HG02678 (cell line): ENCODE data around the gene MINDY2.

ENCODE experiments used
- ATAC-seq: cut with Tn5 transposase; IDR thresholded peaks from one replicate; pipeline ENCODE4 v1.9.1; 2021; ENCODE audit warnings: mild to moderate bottlenecking, moderate library complexity; ENCODE audit not compliant: unreplicated experiment

Gene MINDY2

GRCh38 chr15:58770857-58771620 lies at the start of gene MINDY2:
MINDY2 (plus strand) TSS chr15:58771302; CDS start chr15:58771396, 94 bp downstream.
- peak; percentile 94 for ATAC-seq

- peak; percentile 77 for ATAC-seq
Measured at GRCh38 chr15:58724466-58724865, 46.6 kb upstream of the MINDY2 start.

DNA sequence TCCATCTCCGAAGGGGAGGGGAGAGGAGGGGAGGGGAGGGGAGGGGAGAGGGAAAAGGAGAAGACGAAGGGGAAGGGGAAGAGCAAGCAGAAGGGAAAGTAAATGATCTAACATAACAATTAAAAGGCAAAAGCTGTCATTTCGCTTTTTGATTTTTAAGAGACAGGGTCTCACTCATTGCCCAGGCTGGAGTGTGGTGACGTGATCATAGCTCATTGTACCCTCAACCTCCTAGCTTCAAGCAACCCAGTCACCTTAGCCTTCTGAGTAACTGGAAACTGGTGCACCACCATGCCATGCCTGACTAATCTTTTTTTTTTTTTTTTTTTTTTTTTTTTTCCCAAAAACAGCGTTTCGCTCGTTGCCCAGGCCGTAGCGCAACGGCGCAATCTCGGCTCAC lies 44.2 kb upstream of the MINDY2 start:
- no peak for ATAC-seq

DNA sequence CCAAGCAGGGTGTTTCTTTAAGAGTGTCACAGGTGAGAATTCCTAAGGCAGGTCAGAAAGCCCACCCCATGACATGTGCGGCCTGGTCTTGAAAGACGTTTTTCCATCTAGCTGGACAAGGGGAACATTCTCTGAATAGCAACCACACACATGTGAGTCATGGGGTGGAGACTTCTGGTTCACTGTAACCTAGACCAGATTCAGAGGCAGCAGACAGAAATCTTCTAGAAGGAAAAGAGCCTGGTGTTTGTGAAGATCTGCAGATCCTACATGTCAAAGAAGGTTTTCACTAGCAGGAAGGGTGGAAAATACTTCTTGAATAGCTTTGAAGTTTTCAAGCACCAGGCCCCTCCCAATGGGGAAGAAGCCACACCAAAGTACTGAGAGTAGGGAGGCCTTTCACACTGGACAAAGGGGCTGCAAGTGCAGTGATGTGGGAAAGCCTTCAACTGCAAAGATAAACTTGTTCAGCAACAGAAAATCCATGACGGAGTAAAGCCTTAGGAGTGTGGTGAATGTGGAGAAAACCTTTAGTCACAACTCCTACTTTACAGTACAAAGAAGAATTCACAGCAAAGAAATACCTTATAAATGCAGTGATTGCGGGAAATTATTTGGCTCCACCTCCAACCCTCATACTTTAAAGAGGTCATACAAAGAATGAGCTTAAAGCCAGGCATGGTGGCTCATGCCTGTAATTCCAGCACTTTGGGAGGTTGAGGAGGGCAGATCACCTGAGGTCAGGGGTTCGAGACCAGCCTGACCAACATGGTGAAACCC lies 39.2 kb upstream of the MINDY2 start:
- no peak for ATAC-seq

DNA sequence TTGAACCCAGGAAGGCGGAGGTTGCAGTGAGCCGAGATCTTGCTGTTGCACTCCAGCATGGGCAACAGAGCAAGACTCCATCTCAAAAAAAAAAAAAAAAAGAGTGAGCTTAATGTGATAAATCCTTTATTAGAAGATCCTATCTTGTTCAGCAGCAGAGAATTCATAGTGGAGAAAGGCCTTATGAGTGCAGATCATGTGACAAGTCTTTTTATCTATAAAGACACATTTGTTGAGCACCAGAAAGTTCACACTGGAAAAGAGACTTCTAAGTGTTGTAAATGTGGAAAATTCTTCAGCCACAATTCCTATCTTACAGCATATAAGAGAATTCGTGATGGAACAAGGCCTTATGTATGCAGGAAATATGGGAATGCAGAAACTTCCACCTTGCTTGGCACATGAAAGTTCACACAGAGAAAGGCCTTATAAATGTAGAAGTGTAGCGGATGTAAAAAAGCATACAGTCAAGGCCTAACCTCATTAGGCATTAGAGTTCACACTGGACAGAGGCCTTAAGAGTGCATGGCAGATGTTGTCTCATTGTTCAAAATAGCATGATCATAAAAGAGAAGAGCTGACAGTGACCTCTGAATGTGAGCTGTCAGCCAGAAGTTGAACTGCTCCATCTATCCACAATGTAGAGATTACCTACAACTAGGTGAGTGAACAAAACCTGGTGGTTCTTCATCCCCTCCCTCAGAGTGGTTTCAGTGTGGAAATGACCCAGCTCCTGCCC lies 38.3 kb upstream of the MINDY2 start:
- ATAC-seq: no peak

GRCh38 chr15:58734859-58735258 lies 36.2 kb upstream of the MINDY2 start:
- ATAC-seq: no peak

- no peak for ATAC-seq
Measured at GRCh38 chr15:58736018-58736643, 35.0 kb upstream of the MINDY2 start.

DNA sequence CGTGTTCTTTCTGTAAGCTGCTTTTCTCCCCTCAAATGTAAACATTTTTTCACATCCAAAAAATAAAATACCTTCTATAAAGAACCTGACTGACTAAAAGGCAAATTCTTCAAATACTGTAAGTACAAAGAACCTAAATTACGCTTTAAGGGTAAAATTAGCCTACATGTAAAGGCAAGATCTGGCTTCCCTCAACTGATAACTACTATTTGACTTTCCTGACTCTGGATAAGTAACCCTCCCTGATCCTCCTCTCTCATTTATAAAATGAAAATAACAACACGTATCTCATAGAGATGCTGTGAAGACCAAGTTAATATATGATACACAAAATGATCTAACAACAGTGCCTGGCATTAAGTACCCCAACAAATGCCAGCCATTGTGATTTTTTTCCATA lies 33.8 kb upstream of the MINDY2 start:
- no peak for ATAC-seq

- ATAC-seq: no peak
Measured at GRCh38 chr15:58738046-58738707, 32.9 kb upstream of the MINDY2 start.

GRCh38 chr15:58740436-58740835 lies 30.7 kb upstream of the MINDY2 start:
- no peak for ATAC-seq

- ATAC-seq: no peak
Measured at GRCh38 chr15:58741032-58741431, 30.1 kb upstream of the MINDY2 start.

DNA sequence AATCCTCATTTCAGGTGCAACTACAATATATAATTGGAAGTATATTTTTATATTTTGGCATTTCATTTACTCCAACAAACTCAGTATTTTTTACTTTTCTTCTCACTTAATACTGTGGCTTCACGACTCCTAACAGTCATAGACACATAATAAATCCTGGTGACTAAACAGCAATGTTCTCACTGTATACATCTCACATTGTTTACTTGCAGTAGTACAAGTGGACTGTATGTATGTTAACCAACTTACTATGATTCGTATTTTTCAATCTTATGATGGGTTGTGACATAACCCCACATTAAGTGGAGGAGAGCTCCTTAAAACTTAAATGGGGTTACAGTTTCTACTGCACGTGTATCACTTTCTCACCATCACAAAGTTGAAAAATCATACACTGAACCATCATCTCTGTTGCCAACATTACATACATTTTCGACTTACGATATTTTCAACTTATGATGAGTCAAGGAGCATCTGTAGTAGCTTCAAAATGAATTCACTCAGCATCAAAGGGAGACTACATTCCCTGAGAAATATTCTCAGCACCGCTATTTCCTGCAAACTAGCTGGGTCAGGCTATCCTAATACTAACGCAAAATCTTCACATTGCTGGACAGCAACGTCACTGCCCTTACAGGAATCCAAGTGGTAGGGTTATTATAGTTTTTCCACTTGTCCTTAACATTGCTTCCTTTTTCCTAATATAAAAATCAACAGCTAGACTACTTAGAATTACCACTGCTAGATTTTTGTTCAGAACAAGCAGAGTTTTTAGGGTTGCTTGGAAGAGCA lies 28.9 kb upstream of the MINDY2 start:
- no peak for ATAC-seq

DNA sequence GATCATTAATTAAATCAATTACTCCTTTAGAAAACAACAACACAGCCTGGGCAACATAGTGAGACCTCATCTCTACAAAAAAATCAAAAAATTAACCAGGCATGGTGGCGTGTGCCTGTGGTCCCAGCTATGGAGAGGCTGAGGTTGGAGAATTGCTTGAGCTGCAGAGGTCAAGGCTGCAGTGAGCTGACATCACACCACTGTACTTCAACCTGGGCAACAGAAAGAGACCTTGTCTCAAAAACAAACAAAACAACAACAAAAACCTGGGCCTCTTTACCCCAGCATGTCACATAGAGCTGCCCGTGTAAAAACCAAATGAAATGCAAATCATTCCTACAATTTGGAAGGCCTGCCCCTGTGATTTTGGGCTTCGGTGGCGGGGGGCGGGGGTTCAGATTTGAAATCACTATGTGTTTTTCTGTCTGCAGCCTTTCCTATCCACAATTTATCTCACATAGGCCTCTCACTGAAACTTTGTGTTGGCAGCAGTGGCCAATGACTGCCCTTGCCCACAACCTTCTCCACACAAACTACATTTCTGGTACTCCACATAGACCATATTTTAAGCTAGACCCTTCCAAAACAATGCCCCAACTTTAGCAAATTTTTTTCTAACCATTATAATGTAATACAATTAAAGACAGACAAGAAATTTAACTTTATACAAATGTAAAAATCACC lies 28.1 kb upstream of the MINDY2 start:
- no peak for ATAC-seq

GRCh38 chr15:58746174-58746573 lies 24.9 kb upstream of the MINDY2 start:
- no peak for ATAC-seq

- ATAC-seq: no peak
Measured at GRCh38 chr15:58748040-58748851, 22.9 kb upstream of the MINDY2 start.

- peak; percentile 28 for ATAC-seq
Measured at GRCh38 chr15:58748852-58749531, 22.1 kb upstream of the MINDY2 start.

DNA sequence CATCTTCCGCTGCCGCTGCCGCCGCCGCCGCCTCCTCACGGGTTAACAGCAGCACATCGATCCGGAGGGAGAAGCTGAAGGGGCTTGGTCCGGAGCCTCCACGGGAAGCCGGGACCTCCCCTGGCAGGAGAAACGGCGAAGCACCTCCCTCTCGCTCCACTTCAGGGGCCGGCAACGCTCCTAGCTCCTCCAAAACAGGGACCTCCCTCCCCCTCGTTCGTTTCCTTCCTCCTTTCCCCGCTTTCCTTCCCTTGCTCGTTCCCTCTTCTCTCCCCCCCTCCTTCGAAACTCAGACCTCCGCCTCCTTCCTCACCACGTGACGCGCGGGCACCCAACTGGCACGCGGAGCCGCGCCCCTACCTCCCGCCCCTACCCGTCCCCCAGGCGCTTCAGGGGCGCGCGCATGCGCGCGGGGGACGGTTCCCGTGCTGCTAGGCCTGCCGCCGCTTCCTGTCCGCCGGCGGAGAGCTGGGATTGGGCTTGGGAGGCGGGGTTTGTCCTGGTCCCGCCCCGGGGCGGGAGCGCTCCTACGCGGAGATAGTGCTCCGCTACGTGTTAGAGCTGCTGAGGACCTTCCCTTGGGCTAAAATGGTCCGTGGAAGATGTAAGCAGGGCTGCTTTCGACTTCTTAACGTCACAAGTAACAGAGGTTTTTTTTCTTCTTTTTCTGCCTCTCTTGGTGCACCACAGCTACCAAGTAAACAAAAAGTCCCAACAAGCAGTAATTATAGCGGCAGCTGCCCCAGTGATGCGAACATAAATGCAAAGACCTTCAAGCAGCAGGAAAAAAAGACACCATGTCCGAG lies 21.4 kb upstream of the MINDY2 start, which contains the start of gene ADAM10:
ADAM10 (minus strand) TSS at position 176 of the 806 bp plus-strand sequence; CDS start at position 3, 173 bp downstream.
- peak; percentile 90 for ATAC-seq
